Activated naive CD8-positive, alpha-beta T cell treated with anti-CD3 and anti-CD28 coated beads, Interleukin-2, amount 50 U/mL, for 24 hours (primary cell): ENCODE data around the gene PLA2G2C.
A peak's percentile ranks its signal among the peaks of the same experiment; 100 is the strongest.

Experiments used
- ATAC-seq: fragments of 150-1000 bp; cut with Tn5 transposase; one replicate; pipeline ENCODE4 v1.10.0; 2021
- DNase-seq: peaks from one replicate; pipeline ENCODE4 v3.0.0; 2021
- H3K27ac Mint-ChIP-seq: one replicate; pipeline ENCODE4 v1.8.0; 2021; ENCODE audit warnings: mild to moderate bottlenecking, mixed read lengths
- H3K27me3 Mint-ChIP-seq: one replicate; pipeline ENCODE4 v1.8.0; 2021; ENCODE audit warnings: mixed read lengths
- H3K36me3 Mint-ChIP-seq: one replicate; pipeline ENCODE4 v1.8.0; 2021; ENCODE audit warnings: low read depth, mixed read lengths
- H3K4me1 Mint-ChIP-seq: one replicate; pipeline ENCODE4 v1.8.0; 2021; ENCODE audit warnings: mixed read lengths
- H3K4me3 Mint-ChIP-seq: one replicate; pipeline ENCODE4 v1.8.0; 2021; ENCODE audit warnings: mild to moderate bottlenecking, moderate library complexity, mixed read lengths
- H3K9me3 Mint-ChIP-seq: one replicate; pipeline ENCODE4 v1.8.0; 2021; ENCODE audit warnings: mixed read lengths

The PLA2G2C gene

GRCh38 chr1:20215716-20216115 lies 29.4 kb upstream of the PLA2G2C start:
- Mint-ChIP-seq H3K27me3 (peaks cover 51% of the 10 kb centered on the region), H3K4me3 (no peak overlapping the region), H3K27ac (no peak overlapping the region), H3K36me3 (no peaks in the 10 kb centered on the region), H3K9me3 (no peaks in the 10 kb centered on the region), H3K4me1 (peaks cover 22% of the 10 kb centered on the region)
- DNase-seq (no peak), ATAC-seq (no peak)

- peak overlapping the region; percentile 79 for H3K27ac Mint-ChIP-seq
- peaks cover 51% of the 10 kb centered on the region for H3K27me3 Mint-ChIP-seq
- peak overlapping the region; percentile 59 for H3K4me3 Mint-ChIP-seq
- H3K4me1 Mint-ChIP-seq = peaks cover 43% of the 10 kb centered on the region
- DNase-seq (peak; percentile 72), ATAC-seq (peak; percentile 25)
- H3K9me3 Mint-ChIP-seq = no peaks in the 10 kb centered on the region
- H3K36me3 Mint-ChIP-seq = no peaks in the 10 kb centered on the region
Measured at GRCh38 chr1:20212685-20213331, 26.5 kb upstream of the PLA2G2C start.

GRCh38 chr1:20212085-20212684 lies 25.9 kb upstream of the PLA2G2C start:
- Mint-ChIP-seq H3K27ac (peak overlapping the region; percentile 79), H3K4me3 (peak overlapping the region; percentile 59), H3K9me3 (no peaks in the 10 kb centered on the region), H3K4me1 (peaks cover 50% of the 10 kb centered on the region), H3K36me3 (no peaks in the 10 kb centered on the region), H3K27me3 (peaks cover 51% of the 10 kb centered on the region)
- DNase-seq (no peak), ATAC-seq (no peak)

GRCh38 chr1:20211511-20211931 lies 25.2 kb upstream of the PLA2G2C start:
- H3K4me3 Mint-ChIP-seq = peak overlapping the region; percentile 59
- peaks cover 50% of the 10 kb centered on the region for H3K27me3 Mint-ChIP-seq
- peak; percentile 73 for ATAC-seq
- H3K27ac Mint-ChIP-seq = peak overlapping the region; percentile 79
- H3K9me3 Mint-ChIP-seq = no peaks in the 10 kb centered on the region
- peak; percentile 32 for DNase-seq
- H3K4me1 Mint-ChIP-seq = peaks cover 52% of the 10 kb centered on the region
- no peaks in the 10 kb centered on the region for H3K36me3 Mint-ChIP-seq

- Mint-ChIP-seq H3K9me3 (no peaks in the 10 kb centered on the region), H3K4me3 (peak overlapping the region; percentile 21), H3K36me3 (no peaks in the 10 kb centered on the region), H3K4me1 (peaks cover 52% of the 10 kb centered on the region), H3K27me3 (peaks cover 44% of the 10 kb centered on the region), H3K27ac (peak overlapping the region; percentile 79)
- DNase-seq (no peak), ATAC-seq (peak; percentile 69)
Measured at GRCh38 chr1:20210736-20211460, 24.6 kb upstream of the PLA2G2C start.

- DNase-seq = no peak
- H3K27ac Mint-ChIP-seq = peak overlapping the region; percentile 67
- H3K9me3 Mint-ChIP-seq = no peaks in the 10 kb centered on the region
- no peak for ATAC-seq
- H3K4me3 Mint-ChIP-seq = peak overlapping the region; percentile 20
- no peaks in the 10 kb centered on the region for H3K36me3 Mint-ChIP-seq
- H3K4me1 Mint-ChIP-seq = peaks cover 52% of the 10 kb centered on the region
- peaks cover 30% of the 10 kb centered on the region for H3K27me3 Mint-ChIP-seq
Measured at GRCh38 chr1:20209471-20209870, 23.2 kb upstream of the PLA2G2C start.

GRCh38 chr1:20207546-20207945 lies 21.2 kb upstream of the PLA2G2C start:
- no peak for DNase-seq
- H3K4me3 Mint-ChIP-seq = no peak overlapping the region
- H3K27ac Mint-ChIP-seq = no peak overlapping the region
- H3K36me3 Mint-ChIP-seq = no peaks in the 10 kb centered on the region
- H3K9me3 Mint-ChIP-seq = no peaks in the 10 kb centered on the region
- H3K27me3 Mint-ChIP-seq = peaks cover 22% of the 10 kb centered on the region
- H3K4me1 Mint-ChIP-seq = peaks cover 47% of the 10 kb centered on the region
- no peak for ATAC-seq

- Mint-ChIP-seq H3K27ac (no peak overlapping the region), H3K9me3 (no peaks in the 10 kb centered on the region), H3K4me1 (peaks cover 2% of the 10 kb centered on the region), H3K36me3 (no peaks in the 10 kb centered on the region), H3K4me3 (no peak overlapping the region), H3K27me3 (peaks cover 28% of the 10 kb centered on the region)
- DNase-seq (no peak), ATAC-seq (no peak)
Measured at GRCh38 chr1:20202166-20202565, 15.8 kb upstream of the PLA2G2C start.

GRCh38 chr1:20200966-20201365 lies 14.6 kb upstream of the PLA2G2C start:
- Mint-ChIP-seq H3K27me3 (peaks cover 32% of the 10 kb centered on the region), H3K4me3 (no peak overlapping the region), H3K9me3 (no peaks in the 10 kb centered on the region), H3K27ac (no peak overlapping the region), H3K4me1 (no peaks in the 10 kb centered on the region), H3K36me3 (no peaks in the 10 kb centered on the region)
- ATAC-seq (no peak), DNase-seq (no peak)

GRCh38 chr1:20199840-20200239 lies 13.5 kb upstream of the PLA2G2C start:
- Mint-ChIP-seq H3K9me3 (no peaks in the 10 kb centered on the region), H3K27me3 (peaks cover 38% of the 10 kb centered on the region), H3K4me3 (no peak overlapping the region), H3K36me3 (no peaks in the 10 kb centered on the region), H3K27ac (no peak overlapping the region), H3K4me1 (peaks cover 4% of the 10 kb centered on the region)
- ATAC-seq (no peak), DNase-seq (no peak)

GRCh38 chr1:20199403-20199802 lies 13.1 kb upstream of the PLA2G2C start:
- H3K36me3 Mint-ChIP-seq = no peaks in the 10 kb centered on the region
- no peaks in the 10 kb centered on the region for H3K9me3 Mint-ChIP-seq

GRCh38 chr1:20198918-20199317 lies 12.6 kb upstream of the PLA2G2C start:
- ATAC-seq (no peak), DNase-seq (no peak)
- H3K4me1 Mint-ChIP-seq = peaks cover 4% of the 10 kb centered on the region
- no peak overlapping the region for H3K27ac Mint-ChIP-seq
- no peaks in the 10 kb centered on the region for H3K36me3 Mint-ChIP-seq
- no peak overlapping the region for H3K4me3 Mint-ChIP-seq
- H3K9me3 Mint-ChIP-seq = no peaks in the 10 kb centered on the region
- peaks cover 42% of the 10 kb centered on the region for H3K27me3 Mint-ChIP-seq

More at GRCh38 chr1:20199403-20199802, 13.1 kb upstream of the PLA2G2C start:
- Mint-ChIP-seq H3K27ac (no peak overlapping the region), H3K4me1 (peaks cover 4% of the 10 kb centered on the region), H3K4me3 (no peak overlapping the region), H3K27me3 (peaks cover 38% of the 10 kb centered on the region)
- ATAC-seq = no peak
- DNase-seq = no peak

- DNase-seq (no peak), ATAC-seq (no peak)
- Mint-ChIP-seq H3K27ac (no peak overlapping the region), H3K9me3 (no peaks in the 10 kb centered on the region), H3K27me3 (peaks cover 39% of the 10 kb centered on the region), H3K36me3 (no peaks in the 10 kb centered on the region), H3K4me1 (peaks cover 4% of the 10 kb centered on the region), H3K4me3 (no peak overlapping the region)
Measured at GRCh38 chr1:20198296-20198695, 12.0 kb upstream of the PLA2G2C start.

- Mint-ChIP-seq H3K36me3 (no peaks in the 10 kb centered on the region), H3K4me3 (no peak overlapping the region), H3K27ac (no peak overlapping the region), H3K4me1 (peaks cover 4% of the 10 kb centered on the region), H3K9me3 (no peaks in the 10 kb centered on the region), H3K27me3 (peaks cover 47% of the 10 kb centered on the region)
- DNase-seq (no peak), ATAC-seq (no peak)
Measured at GRCh38 chr1:20197329-20197791, 11.0 kb upstream of the PLA2G2C start.

GRCh38 chr1:20195462-20195780 lies 9.1 kb upstream of the PLA2G2C start:
- no peak overlapping the region for H3K27ac Mint-ChIP-seq
- no peak for DNase-seq
- H3K27me3 Mint-ChIP-seq = peaks cover 47% of the 10 kb centered on the region
- H3K4me3 Mint-ChIP-seq = no peak overlapping the region
- peaks cover 4% of the 10 kb centered on the region for H3K4me1 Mint-ChIP-seq
- H3K36me3 Mint-ChIP-seq = no peaks in the 10 kb centered on the region
- no peak for ATAC-seq
- no peaks in the 10 kb centered on the region for H3K9me3 Mint-ChIP-seq
